Neural crest cell (in vitro differentiated cells): ENCODE results near the gene METTL8. TPM values are rescaled to one million over a fixed set of nuclear protein-coding genes. Genes with fewer than 3 reads are reported as not detected.

Experiments
- DNase-seq: peaks from one replicate; pipeline ENCODE4 v3.0.0; 2021; ENCODE audit warnings: low read depth, mixed read lengths, low spot score
- H3K27ac Mint-ChIP-seq: one replicate; pipeline ENCODE4 v1.8.0; 2021; ENCODE audit warnings: mild to moderate bottlenecking, mixed read lengths; ENCODE audit not compliant: unreplicated experiment
- H3K27me3 Mint-ChIP-seq: 2 replicates; pipeline ENCODE4 v1.8.0; 2021; ENCODE audit warnings: low read depth, mild to moderate bottlenecking, mixed read lengths
- H3K36me3 Mint-ChIP-seq: 2 replicates; pipeline ENCODE4 v1.8.0; 2021; ENCODE audit warnings: low read depth, mild to moderate bottlenecking, mixed read lengths
- H3K4me1 Mint-ChIP-seq: 2 replicates; pipeline ENCODE4 v1.8.0; 2021; ENCODE audit warnings: mixed read lengths
- H3K4me3 Mint-ChIP-seq: one replicate; pipeline ENCODE4 v1.8.0; 2021; ENCODE audit warnings: mild to moderate bottlenecking, mixed read lengths
- H3K9me3 Mint-ChIP-seq: 2 replicates; pipeline ENCODE4 v1.8.0; 2021; ENCODE audit warnings: mixed read lengths
- CTCF ChIP-seq: fragments of 200-600 bp; sonication (generic); conservative IDR thresholded peaks from 2 replicates; pipeline ENCODE4 v1.5.0; 2021; ENCODE audit warnings: antibody characterized with exemption, mild to moderate bottlenecking
- total RNA-seq: library from RNA; stranded (reverse); gene quantifications from 2 replicates; pipeline ENCODE4 v1.2.1, GENCODE V29; 2021

The METTL8 gene
- total RNA-seq, 1 donor from 2014 or later: 21.6 TPM

- H3K9me3 Mint-ChIP-seq: peaks cover 12% of the 10 kb centered on the region
- TF ChIP-seq CTCF: no peak
- H3K36me3 Mint-ChIP-seq: peaks cover 20% of the 10 kb centered on the region
- H3K4me1 Mint-ChIP-seq: no peaks in the 10 kb centered on the region
- no peak overlapping the region for H3K27ac Mint-ChIP-seq
- H3K4me3 Mint-ChIP-seq: no peak overlapping the region
- no peak for DNase-seq
- no peaks in the 10 kb centered on the region for H3K27me3 Mint-ChIP-seq
These were observed 34.5 kb downstream of the METTL8 start for GRCh38 chr2:171399292-171399691.

- Mint-ChIP-seq H3K4me3 (no peak overlapping the region), H3K27ac (no peak overlapping the region), H3K36me3 (peaks cover 7% of the 10 kb centered on the region), H3K4me1 (no peaks in the 10 kb centered on the region), H3K9me3 (peaks cover 5% of the 10 kb centered on the region), H3K27me3 (no peaks in the 10 kb centered on the region)
- DNase-seq: no peak
- no peak for TF ChIP-seq CTCF
These were observed 39.5 kb downstream of the METTL8 start for GRCh38 chr2:171394164-171394740.

DNA sequence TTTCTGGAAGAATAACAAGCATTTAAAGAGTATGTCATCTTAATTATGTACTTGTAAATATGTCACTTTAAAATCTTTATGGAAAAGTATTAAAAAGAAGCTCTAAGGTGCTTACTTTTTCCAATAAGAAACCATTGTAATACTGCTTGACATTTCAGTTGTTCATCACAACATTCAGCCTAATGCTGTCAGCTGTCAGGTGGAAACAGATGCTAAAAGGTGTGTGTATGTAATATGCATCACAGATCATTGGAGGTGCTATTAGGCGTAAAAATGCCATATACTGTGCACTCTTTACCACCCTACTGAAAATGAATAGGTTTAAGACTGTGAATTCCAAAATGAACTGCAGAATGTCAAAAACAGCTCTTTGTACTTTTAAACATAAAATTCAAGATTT is 40.3 kb downstream of the METTL8 start:
- DNase-seq: no peak
- Mint-ChIP-seq H3K9me3 (peaks cover 5% of the 10 kb centered on the region), H3K4me1 (no peaks in the 10 kb centered on the region), H3K36me3 (peaks cover 7% of the 10 kb centered on the region), H3K4me3 (no peak overlapping the region), H3K27me3 (no peaks in the 10 kb centered on the region), H3K27ac (no peak overlapping the region)
- no peak for TF ChIP-seq CTCF

DNA sequence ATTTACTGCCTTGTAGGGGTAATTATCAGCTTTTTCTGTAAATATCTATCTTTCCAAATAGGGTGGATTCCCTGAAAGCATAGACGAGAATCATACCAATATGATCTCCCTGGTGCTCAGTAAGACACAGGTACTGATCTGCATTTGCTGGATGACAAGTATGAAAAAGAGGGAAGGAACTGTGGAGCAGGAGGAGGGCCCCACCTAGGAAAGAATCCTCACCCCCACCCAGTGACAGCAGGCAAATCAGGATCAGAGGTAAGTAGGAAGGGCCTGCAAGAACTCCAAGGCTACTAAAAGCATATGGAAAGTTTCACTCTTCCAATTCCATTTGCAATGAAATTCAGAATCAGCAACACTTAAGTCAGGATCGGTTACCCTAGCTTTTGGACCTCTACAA is 42.3 kb downstream of the METTL8 start:
- Mint-ChIP-seq H3K9me3 (no peaks in the 10 kb centered on the region), H3K27ac (no peak overlapping the region), H3K4me3 (no peak overlapping the region), H3K27me3 (no peaks in the 10 kb centered on the region), H3K4me1 (no peaks in the 10 kb centered on the region), H3K36me3 (peaks cover 3% of the 10 kb centered on the region)
- TF ChIP-seq CTCF: no peak
- no peak for DNase-seq

- H3K36me3 Mint-ChIP-seq: peaks cover 3% of the 10 kb centered on the region
- H3K4me3 Mint-ChIP-seq: no peak overlapping the region
- no peak for DNase-seq
- no peak overlapping the region for H3K27ac Mint-ChIP-seq
- no peak for TF ChIP-seq CTCF
- H3K9me3 Mint-ChIP-seq: no peaks in the 10 kb centered on the region
- no peaks in the 10 kb centered on the region for H3K27me3 Mint-ChIP-seq
- H3K4me1 Mint-ChIP-seq: no peaks in the 10 kb centered on the region
These were observed 42.8 kb downstream of the METTL8 start for GRCh38 chr2:171390941-171391516.
